Measurements from ENCODE around the gene OLA1. TPM values are rescaled to one million over a fixed set of nuclear protein-coding genes. Genes with fewer than 3 reads are reported as not detected.

OLA1 gene
- total RNA-seq, 1 donor from 2014 or later: 157 TPM

GRCh38 chr2:174051741-174052583, 196.4 kb downstream of the OLA1 start:
- TF ChIP-seq CTCF (IDR thresholded peaks at IDR 0.05; ENCODE audit: insufficient read depth, low read length, poor library complexity, severe bottlenecking): no peak
- no peak overlapping the region for H3K4me3 ChIP-seq (ENCODE audit: low read depth, low read length)
- no peaks in the 10 kb centered on the region for H3K36me3 ChIP-seq (ENCODE audit: control insufficient read depth, insufficient read depth, low read length)
- DNase-seq (ENCODE audit: low read depth): no peak
- no peaks in the 10 kb centered on the region for H3K27me3 ChIP-seq (ENCODE audit: control insufficient read depth, insufficient read depth, low read length)

- Histone ChIP-seq H3K4me3 (ENCODE audit: low read depth, low read length) (no peak overlapping the region), H3K27me3 (ENCODE audit: control insufficient read depth, insufficient read depth, low read length) (no peaks in the 10 kb centered on the region), H3K36me3 (ENCODE audit: control insufficient read depth, insufficient read depth, low read length) (no peaks in the 10 kb centered on the region)
- no peak for DNase-seq (ENCODE audit: low read depth)
- TF ChIP-seq CTCF (IDR thresholded peaks at IDR 0.05; ENCODE audit: insufficient read depth, low read length, poor library complexity, severe bottlenecking): no peak
Observed at GRCh38 chr2:174051068-174051467, 197.3 kb downstream of the OLA1 start.

- Histone ChIP-seq H3K4me3 (ENCODE audit: low read depth, low read length) (no peak overlapping the region), H3K36me3 (ENCODE audit: control insufficient read depth, insufficient read depth, low read length) (no peaks in the 10 kb centered on the region), H3K27me3 (ENCODE audit: control insufficient read depth, insufficient read depth, low read length) (no peaks in the 10 kb centered on the region)
- no peak for DNase-seq (ENCODE audit: low read depth)
- no peak for TF ChIP-seq CTCF (IDR thresholded peaks at IDR 0.05; ENCODE audit: insufficient read depth, low read length, poor library complexity, severe bottlenecking)
Observed at GRCh38 chr2:174049895-174050294, 198.4 kb downstream of the OLA1 start.

- H3K36me3 ChIP-seq (ENCODE audit: control insufficient read depth, insufficient read depth, low read length): no peaks in the 10 kb centered on the region
- DNase-seq (ENCODE audit: low read depth): no peak
- H3K4me3 ChIP-seq (ENCODE audit: low read depth, low read length): no peak overlapping the region
- no peak for TF ChIP-seq CTCF (IDR thresholded peaks at IDR 0.05; ENCODE audit: insufficient read depth, low read length, poor library complexity, severe bottlenecking)
- H3K27me3 ChIP-seq (ENCODE audit: control insufficient read depth, insufficient read depth, low read length): no peaks in the 10 kb centered on the region
Observed at GRCh38 chr2:174048243-174048642, 200.1 kb downstream of the OLA1 start.

- Histone ChIP-seq H3K36me3 (ENCODE audit: control insufficient read depth, insufficient read depth, low read length) (no peaks in the 10 kb centered on the region), H3K4me3 (ENCODE audit: low read depth, low read length) (no peak overlapping the region), H3K27me3 (ENCODE audit: control insufficient read depth, insufficient read depth, low read length) (no peaks in the 10 kb centered on the region)
- no peak for DNase-seq (ENCODE audit: low read depth)
- no peak for TF ChIP-seq CTCF (IDR thresholded peaks at IDR 0.05; ENCODE audit: insufficient read depth, low read length, poor library complexity, severe bottlenecking)
Observed at GRCh38 chr2:174047746-174048145, 200.6 kb downstream of the OLA1 start.

- H3K27me3 ChIP-seq (ENCODE audit: control insufficient read depth, insufficient read depth, low read length): no peaks in the 10 kb centered on the region
- H3K4me3 ChIP-seq (ENCODE audit: low read depth, low read length): no peak overlapping the region
- TF ChIP-seq CTCF (IDR thresholded peaks at IDR 0.05; ENCODE audit: insufficient read depth, low read length, poor library complexity, severe bottlenecking): no peak
- no peak for DNase-seq (ENCODE audit: low read depth)
- H3K36me3 ChIP-seq (ENCODE audit: control insufficient read depth, insufficient read depth, low read length): no peaks in the 10 kb centered on the region
Observed at GRCh38 chr2:174046172-174046571, 202.2 kb downstream of the OLA1 start.

All from kidney epithelial cell (primary cell).